ENCODE results near the gene RAB11FIP3. TPM values are rescaled to one million over a fixed set of nuclear protein-coding genes. Genes with fewer than 3 reads are reported as not detected.

Gene RAB11FIP3
- total RNA-seq, 1 experiment from 2014 or later = 12.7 TPM

DNA sequence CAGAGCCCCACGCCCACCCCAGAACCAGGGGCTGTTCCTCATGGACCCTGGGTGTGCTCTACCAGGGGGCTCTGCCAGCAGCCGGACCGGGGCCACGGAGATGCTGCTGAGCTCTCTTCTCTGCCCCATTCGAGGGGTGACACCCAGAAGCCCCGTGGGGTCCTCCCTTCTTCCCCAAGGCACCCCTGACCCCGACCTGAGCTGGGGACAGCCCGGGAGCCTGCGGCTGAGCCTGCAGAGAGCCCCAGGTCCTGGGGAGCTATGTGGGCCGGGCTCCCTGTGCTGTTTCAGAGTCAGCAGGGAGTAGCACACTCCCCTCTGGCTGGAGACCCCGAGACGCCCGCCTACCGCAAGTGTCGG is 133.6 kb downstream of the RAB11FIP3 start:
- Histone ChIP-seq H3F3A (ENCODE audit: low read length, unreplicated experiment) (no peaks in the 10 kb centered on the region), H3K9me3 (ENCODE audit: low read length) (no peaks in the 10 kb centered on the region), H3K9ac (ENCODE audit: low read length) (no peak overlapping the region), H3K4me1 (ENCODE audit: insufficient read depth, low read length) (no peaks in the 10 kb centered on the region), H2AFZ (ENCODE audit: low read length) (no peak overlapping the region), H3K27ac (ENCODE audit: low read length) (no peak overlapping the region), H3K9me2 (replicated peaks; ENCODE audit: low read length) (no peaks in the 10 kb centered on the region), H3K4me3 (ENCODE audit: low read length) (no peak overlapping the region), H3K36me3 (ENCODE audit: low read depth, low read length) (no peaks in the 10 kb centered on the region), H3K79me2 (ENCODE audit: low read length) (no peaks in the 10 kb centered on the region), H3K27me3 (ENCODE audit: low read length) (peaks cover 13% of the 10 kb centered on the region), H4K20me1 (ENCODE audit: low read length) (no peaks in the 10 kb centered on the region), H3K4me2 (ENCODE audit: low read length) (no peak overlapping the region)
- BruUV-seq (replicated peaks) = no TSS peak
- CTCF ChIA-PET = no interaction called here
- ATAC-seq (no peak), DNase-seq (no peak)
- intact Hi-C loops (cut with micrococcal nuclease) = no loop called here
- POLR2A ChIA-PET (ENCODE audit: unreplicated experiment) = no interaction called here
- TF ChIP-seq, protein P1, sequence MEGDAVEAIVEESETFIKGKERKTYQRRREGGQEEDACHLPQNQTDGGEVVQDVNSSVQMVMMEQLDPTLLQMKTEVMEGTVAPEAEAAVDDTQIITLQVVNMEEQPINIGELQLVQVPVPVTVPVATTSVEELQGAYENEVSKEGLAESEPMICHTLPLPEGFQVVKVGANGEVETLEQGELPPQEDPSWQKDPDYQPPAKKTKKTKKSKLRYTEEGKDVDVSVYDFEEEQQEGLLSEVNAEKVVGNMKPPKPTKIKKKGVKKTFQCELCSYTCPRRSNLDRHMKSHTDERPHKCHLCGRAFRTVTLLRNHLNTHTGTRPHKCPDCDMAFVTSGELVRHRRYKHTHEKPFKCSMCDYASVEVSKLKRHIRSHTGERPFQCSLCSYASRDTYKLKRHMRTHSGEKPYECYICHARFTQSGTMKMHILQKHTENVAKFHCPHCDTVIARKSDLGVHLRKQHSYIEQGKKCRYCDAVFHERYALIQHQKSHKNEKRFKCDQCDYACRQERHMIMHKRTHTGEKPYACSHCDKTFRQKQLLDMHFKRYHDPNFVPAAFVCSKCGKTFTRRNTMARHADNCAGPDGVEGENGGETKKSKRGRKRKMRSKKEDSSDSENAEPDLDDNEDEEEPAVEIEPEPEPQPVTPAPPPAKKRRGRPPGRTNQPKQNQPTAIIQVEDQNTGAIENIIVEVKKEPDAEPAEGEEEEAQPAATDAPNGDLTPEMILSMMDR (conservative IDR thresholded peaks at IDR 0.05; ENCODE audit: low read depth, low read length) = no peak
- TF ChIP-seq EZH2 (IDR thresholded peaks at IDR 0.05; ENCODE audit: low read length, unreplicated experiment) = no peak
- TF ChIP-seq EZH2phosphoT487 (IDR thresholded peaks at IDR 0.05; ENCODE audit: borderline replicate concordance, low read length) = no peak

DNA sequence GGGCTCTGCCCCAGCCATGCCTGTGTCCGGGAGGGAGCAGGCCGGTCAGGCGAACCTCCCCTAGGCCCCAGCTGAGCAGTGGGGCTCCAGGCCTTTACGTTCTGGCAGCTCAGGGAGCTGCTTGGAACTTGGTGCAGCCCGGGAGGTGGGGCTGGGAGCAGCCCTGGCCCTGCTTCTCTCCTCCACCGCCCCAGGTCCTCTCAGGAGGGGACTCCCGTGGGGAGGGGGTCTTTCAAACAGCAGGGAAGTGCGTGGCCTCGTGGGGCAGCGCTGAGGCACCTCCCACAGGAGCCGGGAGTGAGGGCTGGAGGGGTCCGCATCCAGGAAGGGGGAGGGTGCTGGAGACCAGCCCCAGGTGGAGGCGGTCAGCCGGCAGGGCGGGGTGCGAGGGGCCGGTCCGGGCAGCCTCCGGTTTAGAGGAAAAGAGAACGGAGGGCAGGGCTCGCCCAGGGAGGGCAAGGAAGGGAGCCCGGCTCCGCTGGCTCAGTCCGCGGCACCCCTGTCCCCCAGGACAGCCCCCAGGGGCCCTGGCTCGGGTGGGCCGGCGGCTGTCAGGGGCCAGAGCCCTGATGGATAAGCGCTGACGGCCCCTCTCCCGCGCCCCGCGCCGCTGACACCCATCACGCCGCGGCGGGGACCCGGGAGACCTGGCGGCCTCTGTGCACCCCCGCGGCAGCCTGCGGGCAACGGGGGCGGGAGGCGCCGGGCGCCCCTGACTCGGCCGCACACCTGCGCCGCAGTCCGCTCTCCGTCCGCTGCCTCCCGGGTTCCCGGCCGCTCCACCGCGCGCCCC is 134.2 kb downstream of the RAB11FIP3 start:
- H2AFZ ChIP-seq (ENCODE audit: low read length) = no peak overlapping the region
- intact Hi-C loops (cut with micrococcal nuclease) = no loop called here
- peaks cover 13% of the 10 kb centered on the region for H3K27me3 ChIP-seq (ENCODE audit: low read length)
- TF ChIP-seq, protein P1 (conservative IDR thresholded peaks at IDR 0.05; ENCODE audit: low read depth, low read length) = no peak
- TF ChIP-seq EZH2 (IDR thresholded peaks at IDR 0.05; ENCODE audit: low read length, unreplicated experiment) (no peak), EZH2phosphoT487 (IDR thresholded peaks at IDR 0.05; ENCODE audit: borderline replicate concordance, low read length) (no peak)
- no peak overlapping the region for H3K27ac ChIP-seq (ENCODE audit: low read length)
- H3F3A ChIP-seq (ENCODE audit: low read length, unreplicated experiment) = no peaks in the 10 kb centered on the region
- no peak overlapping the region for H3K4me3 ChIP-seq (ENCODE audit: low read length)
- ChIA-PET POLR2A (ENCODE audit: unreplicated experiment) (no interaction called here), CTCF (no interaction called here)
- no peaks in the 10 kb centered on the region for H3K9me3 ChIP-seq (ENCODE audit: low read length)
- ATAC-seq (0 out of 2 replicates have a peak, but pooled peaks have one; percentile 8), DNase-seq (no peak)
- no peaks in the 10 kb centered on the region for H3K4me1 ChIP-seq (ENCODE audit: insufficient read depth, low read length)
- H3K36me3 ChIP-seq (ENCODE audit: low read depth, low read length) = no peaks in the 10 kb centered on the region
- no peaks in the 10 kb centered on the region for H4K20me1 ChIP-seq (ENCODE audit: low read length)
- H3K79me2 ChIP-seq (ENCODE audit: low read length) = no peaks in the 10 kb centered on the region
- no peak overlapping the region for H3K4me2 ChIP-seq (ENCODE audit: low read length)
- no peak overlapping the region for H3K9ac ChIP-seq (ENCODE audit: low read length)
- H3K9me2 ChIP-seq (replicated peaks; ENCODE audit: low read length) = no peaks in the 10 kb centered on the region
- BruUV-seq (replicated peaks) = no TSS peak

DNA sequence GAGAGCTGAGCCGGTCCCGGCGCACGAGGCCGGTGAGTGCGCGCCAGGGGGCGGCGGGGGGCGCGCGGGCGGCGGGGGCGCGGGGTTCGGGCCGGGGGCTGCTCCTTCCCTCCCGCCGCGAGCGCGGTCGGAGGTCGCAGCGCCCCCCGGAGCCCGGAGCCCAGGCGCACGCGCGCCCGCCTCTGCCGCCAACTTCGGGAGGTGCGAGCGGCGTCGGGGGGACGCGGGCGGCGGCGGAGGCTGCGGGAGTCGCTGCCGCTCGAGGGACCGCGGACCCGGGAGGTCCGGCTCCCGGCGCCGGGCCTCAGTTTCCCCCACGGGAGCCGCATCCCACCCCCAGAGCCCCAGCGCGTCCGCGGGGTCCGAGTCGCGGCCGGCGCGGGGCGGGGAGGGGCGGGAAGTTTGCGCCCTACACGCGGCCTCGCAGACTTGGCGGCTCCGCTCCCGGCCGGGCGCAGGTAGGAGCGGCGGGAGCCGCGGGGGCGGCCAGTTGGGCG is 134.8 kb downstream of the RAB11FIP3 start, which contains the start of gene PRR35:
Gene PRR35 (plus strand): TSS at position 191 of the 497 bp plus-strand sequence. CDS start 2,901 bp downstream, outside the sequence.
- ATAC-seq (no peak), DNase-seq (no peak)
- H3K27me3 ChIP-seq (ENCODE audit: low read length) = peaks cover 13% of the 10 kb centered on the region
- H3K4me3 ChIP-seq (ENCODE audit: low read length) = no peak within 1 kb of the TSS
- H3K9ac ChIP-seq (ENCODE audit: low read length) = no peak within 1 kb of the TSS
- H3K79me2 ChIP-seq (ENCODE audit: low read length) = no peaks in the 10 kb centered on the region
- H3K27ac ChIP-seq (ENCODE audit: low read length) = no peak within 1 kb of the TSS
- no peak within 1 kb of the TSS for H2AFZ ChIP-seq (ENCODE audit: low read length)
- H3K9me3 ChIP-seq (ENCODE audit: low read length) = no peaks in the 10 kb centered on the region
- ChIA-PET POLR2A (ENCODE audit: unreplicated experiment) (no interaction called here), CTCF (no interaction called here)
- intact Hi-C loops (cut with micrococcal nuclease) = no loop called here
- no peak within 1 kb of the TSS for H3K4me2 ChIP-seq (ENCODE audit: low read length)
- H3K4me1 ChIP-seq (ENCODE audit: insufficient read depth, low read length) = no peaks in the 10 kb centered on the region
- H3K36me3 ChIP-seq (ENCODE audit: low read depth, low read length) = no peaks in the 10 kb centered on the region
- TF ChIP-seq, protein P1 (conservative IDR thresholded peaks at IDR 0.05; ENCODE audit: low read depth, low read length) = no peak
- no peak for TF ChIP-seq EZH2 (IDR thresholded peaks at IDR 0.05; ENCODE audit: low read length, unreplicated experiment)
- TF ChIP-seq EZH2phosphoT487 (IDR thresholded peaks at IDR 0.05; ENCODE audit: borderline replicate concordance, low read length) = no peak
- H3F3A ChIP-seq (ENCODE audit: low read length, unreplicated experiment) = no peaks in the 10 kb centered on the region
- H3K9me2 ChIP-seq (replicated peaks; ENCODE audit: low read length) = no peaks in the 10 kb centered on the region
- no TSS peak for BruUV-seq (replicated peaks)
- no peaks in the 10 kb centered on the region for H4K20me1 ChIP-seq (ENCODE audit: low read length)
